Body of pancreas (tissue), 4 donors: Measurements from ENCODE around the gene PPP1R3A. TPM values are rescaled to one million over a fixed set of nuclear protein-coding genes. Genes with fewer than 3 reads are reported as not detected.
"Not testable (repeated sequence)": the region's sequence is repeated elsewhere in the genome, so short reads cannot be mapped to it uniquely, and the experiment has no call there.

Experiments
- ATAC-seq: fragments of 150-250 bp; one replicate; pipeline ENCODE4 v1.9.1; 2016
- DNase-seq, 4 donors: peaks; one replicate each; pipeline ENCODE4 v3.0.0-alpha.2; 2019
- H3K27ac ChIP-seq, 4 donors: fragments of 200-600 bp; sonication (generic); 1 replicate in 3 of 4; 2 replicates in 1 of 4; pipeline versions ENCODE4 v1.5.1 to v1.6.1; 2016 to 2019; ENCODE audit warnings: mild to moderate bottlenecking in 1 of 4, mixed read lengths in 1 of 4, moderate library complexity in 1 of 4
- H3K27me3 ChIP-seq, 2 donors: fragments of 200-600 bp; sonication (generic); one replicate each; pipeline ENCODE4 v1.6.0; 2016; ENCODE audit warnings: mild to moderate bottlenecking in 1 of 2
- H3K36me3 ChIP-seq, 2 donors: fragments of 200-600 bp; sonication (generic); replicated peaks in 1 of 2; 2 replicates each; pipeline ENCODE4 v1.5.1; 2016; ENCODE audit warnings: low read depth in 2 of 2; ENCODE audit not compliant: insufficient read depth in 1 of 2
- H3K4me1 ChIP-seq: fragments of 200-600 bp; sonication (generic); one replicate; pipeline ENCODE4 v1.6.0; 2016
- H3K4me3 ChIP-seq, 2 donors: fragments of 200-600 bp; sonication (generic); 1 replicate in 1 of 2; 2 replicates in 1 of 2; pipeline ENCODE4 v1.5.1; 2016 to 2019
- H3K9me3 ChIP-seq, 3 donors: fragments of 200-600 bp; sonication (generic); 1 replicate in 2 of 3; 2 replicates in 1 of 3; pipeline ENCODE4 v1.5.1; 2016
- POLR2A ChIP-seq, 3 donors: fragments of 450-650 bp; IDR thresholded peaks; one replicate each; pipeline ENCODE4 v1.6.1; 2016; ENCODE audit warnings: antibody characterized with exemption in 3 of 3, mild to moderate bottlenecking in 2 of 3
- WGBS, 2 donors: methylation state at CpG; one replicate each; pipeline ENCODE4 v1.1.5; 2017; 5-methylcytosine and 5-hydroxymethylcytosine counted together
- intact Hi-C: fragments of 100-400 bp; cut with DNase I; formaldehyde crosslinking; loops from one replicate; pipeline ENCODE4 v1.15.1; 2023
- total RNA-seq, 2 donors: library from RNA; depleted of rRNA; stranded (reverse); fragments of >200 nt; gene quantifications; one replicate each; pipeline ENCODE4 v1.1.0, GENCODE V29; 2016
- TF ChIP-seq, protein P1 (sequence below), 7 experiments: fragments of 450-650 bp in 4 of 7; fragments of 200-600 bp in 3 of 7; sonication (generic) in 3 of 7; IDR thresholded peaks; one replicate each; pipeline ENCODE4 v1.5.1; 2016 to 2019; ENCODE audit warnings: antibody characterized with exemption in 7 of 7

PPP1R3A gene
- total RNA-seq, 2 donors from 2014 or later: not detected

- no peak overlapping the region for H3K27ac ChIP-seq
- DNase-seq: no peak
- H3K36me3 ChIP-seq: no peaks in the 10 kb centered on the region
- intact Hi-C loops: no loop called here
- no peak for ATAC-seq
- H3K27me3 ChIP-seq: no peaks in the 10 kb centered on the region
- H3K9me3 ChIP-seq: no peaks in the 10 kb centered on the region
- H3K4me3 ChIP-seq: no peak overlapping the region
- 36 to 54% methylated on average over 3 of the region's 3 CpGs for WGBS, 2 donors
- no peaks in the 10 kb centered on the region for H3K4me1 ChIP-seq
- no peak for TF ChIP-seq POLR2A (IDR thresholded peaks at IDR 0.05)
- TF ChIP-seq, protein P1, sequence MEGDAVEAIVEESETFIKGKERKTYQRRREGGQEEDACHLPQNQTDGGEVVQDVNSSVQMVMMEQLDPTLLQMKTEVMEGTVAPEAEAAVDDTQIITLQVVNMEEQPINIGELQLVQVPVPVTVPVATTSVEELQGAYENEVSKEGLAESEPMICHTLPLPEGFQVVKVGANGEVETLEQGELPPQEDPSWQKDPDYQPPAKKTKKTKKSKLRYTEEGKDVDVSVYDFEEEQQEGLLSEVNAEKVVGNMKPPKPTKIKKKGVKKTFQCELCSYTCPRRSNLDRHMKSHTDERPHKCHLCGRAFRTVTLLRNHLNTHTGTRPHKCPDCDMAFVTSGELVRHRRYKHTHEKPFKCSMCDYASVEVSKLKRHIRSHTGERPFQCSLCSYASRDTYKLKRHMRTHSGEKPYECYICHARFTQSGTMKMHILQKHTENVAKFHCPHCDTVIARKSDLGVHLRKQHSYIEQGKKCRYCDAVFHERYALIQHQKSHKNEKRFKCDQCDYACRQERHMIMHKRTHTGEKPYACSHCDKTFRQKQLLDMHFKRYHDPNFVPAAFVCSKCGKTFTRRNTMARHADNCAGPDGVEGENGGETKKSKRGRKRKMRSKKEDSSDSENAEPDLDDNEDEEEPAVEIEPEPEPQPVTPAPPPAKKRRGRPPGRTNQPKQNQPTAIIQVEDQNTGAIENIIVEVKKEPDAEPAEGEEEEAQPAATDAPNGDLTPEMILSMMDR (IDR thresholded peaks at IDR 0.05): no peak
Measured at GRCh38 chr7:113945018-113945938, 26.5 kb upstream of the PPP1R3A start.

GRCh38 chr7:113936982-113937381 is 18.2 kb upstream of the PPP1R3A start:
- no peak for DNase-seq
- intact Hi-C loops: no loop called here

GRCh38 chr7:113936535-113936934 is 17.7 kb upstream of the PPP1R3A start:
- 36 to 83% methylated on average over 1 to 3 of the region's 3 CpGs for WGBS, 2 donors
- H3K4me3 ChIP-seq: no peak overlapping the region
- no peaks in the 10 kb centered on the region for H3K36me3 ChIP-seq
- no peak for TF ChIP-seq POLR2A (IDR thresholded peaks at IDR 0.05)
- TF ChIP-seq, protein P1 (IDR thresholded peaks at IDR 0.05): no peak
- DNase-seq: no peak
- intact Hi-C loops: no loop called here
- H3K9me3 ChIP-seq: no peaks in the 10 kb centered on the region
- no peaks in the 10 kb centered on the region for H3K27me3 ChIP-seq
- no peaks in the 10 kb centered on the region for H3K4me1 ChIP-seq
- ATAC-seq: no peak
- H3K27ac ChIP-seq: no peak overlapping the region

More at GRCh38 chr7:113936982-113937381, 18.2 kb upstream of the PPP1R3A start:
- H3K36me3 ChIP-seq: no peaks in the 10 kb centered on the region
- no peak overlapping the region for H3K4me3 ChIP-seq
- 58 to 84% methylated on average over 2 of the region's 2 CpGs for WGBS, 2 donors
- no peaks in the 10 kb centered on the region for H3K27me3 ChIP-seq
- H3K9me3 ChIP-seq: no peaks in the 10 kb centered on the region
- H3K4me1 ChIP-seq: no peaks in the 10 kb centered on the region
- TF ChIP-seq POLR2A (IDR thresholded peaks at IDR 0.05): no peak
- TF ChIP-seq, protein P1 (IDR thresholded peaks at IDR 0.05): no peak
- H3K27ac ChIP-seq: no peak overlapping the region
- no peak for ATAC-seq

- DNase-seq, H3K9me3 ChIP-seq, ATAC-seq, H3K36me3 ChIP-seq, H3K27ac ChIP-seq, intact Hi-C loops, H3K4me3 ChIP-seq, H3K4me1 ChIP-seq, H3K27me3 ChIP-seq: not testable (repeated sequence)
- WGBS, 2 donors: 61 to 71% methylated on average over 3 of the region's 3 CpGs
Measured at GRCh38 chr7:113929389-113929788, 10.6 kb upstream of the PPP1R3A start.

DNA sequence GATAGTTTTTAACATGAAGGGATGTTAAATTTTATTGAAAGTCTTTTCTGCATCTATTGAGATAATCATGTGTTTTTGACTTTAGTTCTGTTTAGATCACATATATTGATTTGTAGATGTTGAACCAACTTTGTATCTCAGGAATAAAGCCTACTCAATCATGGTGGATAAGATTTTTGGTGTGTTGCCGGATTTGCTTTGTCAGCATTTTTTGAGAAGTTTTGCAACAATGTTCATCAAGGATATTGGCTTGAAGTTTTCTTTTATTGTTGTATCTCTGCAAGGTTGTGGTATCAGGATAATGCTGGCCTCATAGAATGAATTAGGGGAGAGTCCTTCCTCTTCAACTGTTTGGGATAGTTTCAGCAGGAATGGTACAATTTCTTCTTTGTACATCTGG is 9.3 kb upstream of the PPP1R3A start:
- Histone ChIP-seq H3K4me1 (no peaks in the 10 kb centered on the region), H3K27ac (no peak overlapping the region), H3K4me3 (no peak overlapping the region), H3K36me3 (no peaks in the 10 kb centered on the region), H3K27me3 (no peaks in the 10 kb centered on the region), H3K9me3 (no peaks in the 10 kb centered on the region)
- TF ChIP-seq POLR2A (IDR thresholded peaks at IDR 0.05): no peak
- TF ChIP-seq, protein P1 (IDR thresholded peaks at IDR 0.05): no peak
- DNase-seq: no peak
- ATAC-seq: no peak
- WGBS, 2 donors: 58 to 67% methylated on average over 1 of the region's 1 CpG
- intact Hi-C loops: no loop called here
